Measurements from ENCODE around the gene SPATA32.

Gene SPATA32

GRCh38 chr17:45218895-45219661, 42.8 kb downstream of the SPATA32 start (continued):
- TF ChIP-seq ZNF776 (tag by site-specific recombination; IDR thresholded peaks at IDR 0.05; ENCODE audit: borderline replicate concordance) (no peak), ZNF654 (tag by site-specific recombination; IDR thresholded peaks at IDR 0.05; ENCODE audit: low read depth) (peak; percentile 96), ZBTB48 (tag by site-specific recombination; IDR thresholded peaks at IDR 0.05) (no peak), BCL6B (tag by site-specific recombination; IDR thresholded peaks at IDR 0.05) (no peak), ZNF692 (tag by site-specific recombination; IDR thresholded peaks at IDR 0.05) (no peak), ZSCAN16 (tag by site-specific recombination; IDR thresholded peaks at IDR 0.05) (no peak), ZNF24 (tag by site-specific recombination; IDR thresholded peaks at IDR 0.05) (0 out of 2 replicates have a peak, but pooled peaks have one; percentile 58), ZNF354C (tag by site-specific recombination; IDR thresholded peaks at IDR 0.05; ENCODE audit: borderline replicate concordance, low read depth) (no peak)

Data from HEK293 (cell line).